Measurements from ENCODE around the gene ASCC3.

DNA sequence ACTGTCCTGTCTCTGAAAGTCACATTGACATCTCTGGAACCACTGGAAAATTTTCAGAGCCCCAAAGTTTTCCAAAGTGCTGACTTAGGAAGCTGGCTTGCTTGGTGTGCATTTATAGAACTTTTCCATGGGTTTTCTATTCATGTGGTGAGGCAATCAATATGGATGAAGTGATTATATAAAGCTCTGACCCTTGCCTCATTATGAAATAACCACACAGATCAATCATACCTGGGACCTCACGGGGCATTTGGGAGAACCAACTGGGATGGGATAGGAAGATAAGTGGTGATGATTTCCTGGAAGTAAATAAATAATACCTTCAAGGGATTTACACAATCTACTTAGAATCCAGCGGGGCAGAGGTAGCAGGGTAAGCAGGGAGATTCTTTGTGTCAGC lies 393.5 kb downstream of the ASCC3 start:
- TF ChIP-seq, protein P1, sequence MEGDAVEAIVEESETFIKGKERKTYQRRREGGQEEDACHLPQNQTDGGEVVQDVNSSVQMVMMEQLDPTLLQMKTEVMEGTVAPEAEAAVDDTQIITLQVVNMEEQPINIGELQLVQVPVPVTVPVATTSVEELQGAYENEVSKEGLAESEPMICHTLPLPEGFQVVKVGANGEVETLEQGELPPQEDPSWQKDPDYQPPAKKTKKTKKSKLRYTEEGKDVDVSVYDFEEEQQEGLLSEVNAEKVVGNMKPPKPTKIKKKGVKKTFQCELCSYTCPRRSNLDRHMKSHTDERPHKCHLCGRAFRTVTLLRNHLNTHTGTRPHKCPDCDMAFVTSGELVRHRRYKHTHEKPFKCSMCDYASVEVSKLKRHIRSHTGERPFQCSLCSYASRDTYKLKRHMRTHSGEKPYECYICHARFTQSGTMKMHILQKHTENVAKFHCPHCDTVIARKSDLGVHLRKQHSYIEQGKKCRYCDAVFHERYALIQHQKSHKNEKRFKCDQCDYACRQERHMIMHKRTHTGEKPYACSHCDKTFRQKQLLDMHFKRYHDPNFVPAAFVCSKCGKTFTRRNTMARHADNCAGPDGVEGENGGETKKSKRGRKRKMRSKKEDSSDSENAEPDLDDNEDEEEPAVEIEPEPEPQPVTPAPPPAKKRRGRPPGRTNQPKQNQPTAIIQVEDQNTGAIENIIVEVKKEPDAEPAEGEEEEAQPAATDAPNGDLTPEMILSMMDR (IDR thresholded peaks at IDR 0.05): no peak
- no peak for TF ChIP-seq POLR2A (IDR thresholded peaks at IDR 0.05)

Measured in lower leg skin (tissue), 3 donors.